Measurements from ENCODE around the gene PCDHA10. TPM values are rescaled to one million over a fixed set of nuclear protein-coding genes. Genes with fewer than 3 reads are reported as not detected.
"Not testable (repeated sequence)": the region's sequence is repeated elsewhere in the genome, so short reads cannot be mapped to it uniquely, and the experiment has no call there.

Gene PCDHA10
- total RNA-seq, 1 donor = 0.09 TPM

DNA sequence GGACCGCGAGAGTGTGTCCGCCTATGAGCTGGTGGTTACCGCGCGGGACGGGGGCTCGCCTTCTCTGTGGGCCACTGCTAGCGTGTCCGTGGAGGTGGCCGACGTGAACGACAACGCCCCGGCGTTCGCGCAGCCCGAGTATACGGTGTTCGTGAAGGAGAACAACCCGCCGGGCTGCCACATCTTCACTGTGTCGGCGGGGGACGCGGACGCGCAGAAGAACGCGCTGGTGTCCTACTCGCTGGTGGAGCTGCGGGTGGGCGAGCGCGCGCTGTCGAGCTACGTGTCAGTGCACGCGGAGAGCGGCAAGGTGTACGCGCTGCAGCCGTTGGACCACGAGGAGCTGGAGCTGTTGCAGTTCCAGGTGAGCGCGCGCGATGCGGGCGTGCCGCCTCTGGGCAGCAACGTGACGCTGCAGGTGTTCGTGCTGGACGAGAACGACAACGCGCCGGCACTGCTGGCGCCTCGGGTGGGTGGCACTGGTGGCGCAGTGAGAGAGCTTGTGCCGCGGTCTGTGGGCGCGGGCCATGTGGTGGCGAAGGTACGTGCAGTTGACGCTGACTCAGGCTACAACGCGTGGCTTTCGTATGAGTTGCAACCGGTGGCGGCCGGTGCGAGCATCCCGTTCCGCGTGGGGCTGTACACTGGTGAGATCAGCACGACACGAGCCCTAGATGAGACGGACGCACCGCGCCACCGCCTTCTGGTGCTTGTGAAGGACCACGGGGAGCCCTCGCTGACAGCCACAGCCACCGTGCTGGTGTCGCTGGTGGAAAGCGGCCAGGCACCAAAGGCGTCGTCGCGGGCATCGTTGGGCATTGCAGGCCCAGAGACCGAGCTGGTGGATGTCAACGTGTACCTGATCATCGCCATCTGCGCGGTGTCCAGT, 19.8 kb upstream of the PCDHA10 start:
- H3K4me3 ChIP-seq (ENCODE audit: low read depth, low read length) = no peak overlapping the region
- DNase-seq (ENCODE audit: low read depth) = no peak
- TF ChIP-seq, protein P1, sequence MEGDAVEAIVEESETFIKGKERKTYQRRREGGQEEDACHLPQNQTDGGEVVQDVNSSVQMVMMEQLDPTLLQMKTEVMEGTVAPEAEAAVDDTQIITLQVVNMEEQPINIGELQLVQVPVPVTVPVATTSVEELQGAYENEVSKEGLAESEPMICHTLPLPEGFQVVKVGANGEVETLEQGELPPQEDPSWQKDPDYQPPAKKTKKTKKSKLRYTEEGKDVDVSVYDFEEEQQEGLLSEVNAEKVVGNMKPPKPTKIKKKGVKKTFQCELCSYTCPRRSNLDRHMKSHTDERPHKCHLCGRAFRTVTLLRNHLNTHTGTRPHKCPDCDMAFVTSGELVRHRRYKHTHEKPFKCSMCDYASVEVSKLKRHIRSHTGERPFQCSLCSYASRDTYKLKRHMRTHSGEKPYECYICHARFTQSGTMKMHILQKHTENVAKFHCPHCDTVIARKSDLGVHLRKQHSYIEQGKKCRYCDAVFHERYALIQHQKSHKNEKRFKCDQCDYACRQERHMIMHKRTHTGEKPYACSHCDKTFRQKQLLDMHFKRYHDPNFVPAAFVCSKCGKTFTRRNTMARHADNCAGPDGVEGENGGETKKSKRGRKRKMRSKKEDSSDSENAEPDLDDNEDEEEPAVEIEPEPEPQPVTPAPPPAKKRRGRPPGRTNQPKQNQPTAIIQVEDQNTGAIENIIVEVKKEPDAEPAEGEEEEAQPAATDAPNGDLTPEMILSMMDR (IDR thresholded peaks at IDR 0.05; ENCODE audit: insufficient read depth, low read length) = no peak

GRCh38 chr5:140840978-140841962, 14.4 kb upstream of the PCDHA10 start, which contains the start of gene PCDHA8:
Gene PCDHA8 (plus strand): TSS chr5:140841187. CDS start chr5:140841322, 135 bp downstream.
- no peak within 1 kb of the TSS for H3K4me3 ChIP-seq (ENCODE audit: low read depth, low read length)
- TF ChIP-seq, protein P1 (IDR thresholded peaks at IDR 0.05; ENCODE audit: insufficient read depth, low read length) = no peak
- DNase-seq (ENCODE audit: low read depth) = no peak

DNA sequence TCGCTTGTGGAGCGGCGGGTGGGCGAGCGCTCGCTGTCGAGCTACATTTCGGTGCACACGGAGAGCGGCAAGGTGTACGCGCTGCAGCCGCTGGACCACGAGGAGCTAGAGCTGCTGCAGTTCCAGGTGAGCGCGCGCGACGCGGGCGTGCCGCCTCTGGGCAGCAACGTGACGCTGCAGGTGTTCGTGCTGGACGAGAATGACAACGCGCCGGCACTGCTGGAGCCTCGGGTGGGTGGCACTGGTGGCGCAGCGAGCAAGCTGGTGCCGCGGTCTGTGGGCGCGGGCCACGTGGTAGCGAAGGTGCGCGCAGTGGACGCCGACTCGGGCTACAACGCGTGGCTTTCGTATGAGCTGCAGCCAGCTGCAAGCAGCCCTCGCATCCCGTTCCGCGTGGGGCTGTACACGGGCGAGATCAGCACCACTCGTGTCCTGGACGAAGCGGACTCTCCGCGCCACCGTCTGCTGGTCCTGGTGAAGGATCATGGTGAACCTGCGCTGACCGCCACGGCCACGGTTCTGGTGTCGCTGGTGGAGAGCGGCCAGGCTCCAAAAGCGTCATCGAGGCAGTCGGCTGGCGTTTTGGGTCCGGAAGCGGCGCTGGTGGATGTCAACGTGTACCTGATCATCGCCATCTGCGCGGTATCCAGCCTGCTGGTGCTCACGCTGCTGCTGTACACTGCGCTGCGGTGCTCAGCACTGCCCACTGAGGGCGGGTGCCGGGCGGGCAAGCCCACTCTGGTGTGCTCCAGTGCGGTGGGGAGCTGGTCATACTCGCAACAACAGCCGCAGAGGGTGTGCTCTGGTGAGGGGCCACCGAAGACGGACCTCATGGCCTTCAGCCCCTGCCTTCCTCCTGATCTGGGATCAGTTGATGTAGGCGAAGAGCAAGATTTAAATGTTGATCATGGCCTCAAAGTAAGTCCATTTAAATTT, 12.6 kb upstream of the PCDHA10 start:
- TF ChIP-seq, protein P1 (IDR thresholded peaks at IDR 0.05; ENCODE audit: insufficient read depth, low read length) = no peak
- H3K4me3 ChIP-seq (ENCODE audit: low read depth, low read length) = no peak overlapping the region
- no peak for DNase-seq (ENCODE audit: low read depth)

- not testable (repeated sequence) for DNase-seq (ENCODE audit: low read depth); H3K4me3 ChIP-seq (ENCODE audit: low read depth, low read length)
Observed at GRCh38 chr5:140848139-140849102, 7.3 kb upstream of the PCDHA10 start, which contains the start of gene PCDHA9. Gene PCDHA9 (plus strand): TSS chr5:140848382. CDS start chr5:140848496, 114 bp downstream.

GRCh38 chr5:140849831-140850634, 5.7 kb upstream of the PCDHA10 start:
- not testable (repeated sequence) for DNase-seq (ENCODE audit: low read depth); H3K4me3 ChIP-seq (ENCODE audit: low read depth, low read length)

GRCh38 chr5:140857177-140857986, 1.7 kb downstream of the PCDHA10 start:
- no peak for DNase-seq (ENCODE audit: low read depth)
- TF ChIP-seq, protein P1 (IDR thresholded peaks at IDR 0.05; ENCODE audit: insufficient read depth, low read length) = no peak
- H3K4me3 ChIP-seq (ENCODE audit: low read depth, low read length) = no peak overlapping the region
